Neural progenitor cell (in vitro differentiated cells): ENCODE data around the gene PBOV1. TPM values are rescaled to one million over a fixed set of nuclear protein-coding genes. Genes with fewer than 3 reads are reported as not detected.

Experiments
- DNase-seq: peaks from one replicate; pipeline ENCODE4 v3.0.0-alpha.2; 2016; ENCODE audit warnings: low spot score
- H2AFZ ChIP-seq: fragments of 200-600 bp; sonication (generic); replicated peaks from 2 replicates; pipeline ENCODE4 v1.6.1; 2016; ENCODE audit warnings: antibody characterized with exemption
- H3F3A ChIP-seq: fragments of 200-600 bp; sonication (generic); 2 replicates; pipeline ENCODE4 v1.6.1; 2016; ENCODE audit warnings: antibody characterized with exemption, low read depth
- H3K27ac ChIP-seq: fragments of 200-600 bp; sonication (generic); 2 replicates; pipeline ENCODE4 v1.5.1; 2016; ENCODE audit warnings: mild to moderate bottlenecking
- H3K27me3 ChIP-seq: fragments of 200-600 bp; sonication (generic); 2 replicates; pipeline ENCODE4 v1.6.1; 2016; ENCODE audit warnings: mild to moderate bottlenecking, moderate library complexity
- H3K36me3 ChIP-seq: fragments of 200-600 bp; sonication (generic); 2 replicates; pipeline ENCODE4 v1.5.1; 2016
- H3K4me1 ChIP-seq: fragments of 200-600 bp; sonication (generic); 2 replicates; pipeline ENCODE4 v1.6.1; 2016; ENCODE audit warnings: mixed run types
- H3K4me2 ChIP-seq: fragments of 200-600 bp; sonication (generic); 2 replicates; pipeline ENCODE4 v1.6.1; 2016
- H3K4me3 ChIP-seq: fragments of 200-600 bp; sonication (generic); 2 replicates; pipeline ENCODE4 v1.5.1; 2016
- H3K79me2 ChIP-seq: fragments of 200-600 bp; sonication (generic); 2 replicates; pipeline ENCODE4 v1.6.1; 2016; ENCODE audit warnings: low read depth
- H3K9ac ChIP-seq: fragments of 200-600 bp; sonication (generic); 2 replicates; pipeline ENCODE4 v1.6.1; 2016
- H3K9me3 ChIP-seq: fragments of 200-600 bp; sonication (generic); 2 replicates; pipeline ENCODE4 v1.5.1; 2016; ENCODE audit warnings: low read depth
- H4K20me1 ChIP-seq: fragments of 200-600 bp; sonication (generic); 2 replicates; pipeline ENCODE4 v1.6.1; 2016; ENCODE audit warnings: low read depth
- H3K27ac Mint-ChIP-seq: 3 replicates; pipeline ENCODE4 v1.8.0; 2021; ENCODE audit warnings: mixed read lengths
- H3K27me3 Mint-ChIP-seq: 2 replicates; pipeline ENCODE4 v1.8.0; 2022; ENCODE audit warnings: low read depth, mild to moderate bottlenecking, inconsistent platforms, moderate library complexity, mixed read lengths; ENCODE audit not compliant: insufficient read depth
- H3K36me3 Mint-ChIP-seq: 3 replicates; pipeline ENCODE4 v1.8.0; 2021; ENCODE audit warnings: mixed read lengths
- H3K4me1 Mint-ChIP-seq: 3 replicates; pipeline ENCODE4 v1.8.0; 2021; ENCODE audit warnings: mixed read lengths
- H3K4me3 Mint-ChIP-seq: 3 replicates; pipeline ENCODE4 v1.8.0; 2021; ENCODE audit warnings: mild to moderate bottlenecking, moderate library complexity, mixed read lengths
- H3K9me3 Mint-ChIP-seq: 3 replicates; pipeline ENCODE4 v1.8.0; 2020; ENCODE audit warnings: mixed read lengths
- CTCF ChIP-seq: fragments of 200-600 bp; sonication (generic); IDR thresholded peaks from 2 replicates; pipeline ENCODE4 v1.5.1; 2017; ENCODE audit warnings: antibody characterized with exemption, mild to moderate bottlenecking
- EZH2 ChIP-seq: fragments of 200-600 bp; sonication (generic); IDR thresholded peaks from 2 replicates; pipeline ENCODE4 v1.6.1; 2017; ENCODE audit warnings: antibody characterized with exemption, mild to moderate bottlenecking, moderate library complexity
- EZH2phosphoT487 ChIP-seq: fragments of 200-600 bp; sonication (generic); IDR thresholded peaks from 2 replicates; pipeline ENCODE4 v1.6.1; 2017; ENCODE audit warnings: antibody characterized with exemption
- total RNA-seq: library from RNA; depleted of rRNA; stranded (reverse); fragments of >200 nt; gene quantifications from 2 replicates; pipeline ENCODE4 v1.2.3, GENCODE V29; 2015; ENCODE audit warnings: low replicate concordance

PBOV1 gene
- total RNA-seq, 1 donor from 2014 or later = not detected

GRCh38 chr6:138258197-138258596 is 39.9 kb upstream of the PBOV1 start:
- H3K27me3 ChIP-seq = no peaks in the 10 kb centered on the region
- DNase-seq = no peak
- H4K20me1 ChIP-seq = no peaks in the 10 kb centered on the region
- no peak overlapping the region for H2AFZ ChIP-seq
- no peaks in the 10 kb centered on the region for H3K36me3 Mint-ChIP-seq
- H3K27ac ChIP-seq = no peak overlapping the region
- no peaks in the 10 kb centered on the region for H3K9me3 ChIP-seq
- no peak overlapping the region for H3K9ac ChIP-seq
- no peak overlapping the region for H3K27ac Mint-ChIP-seq
- H3K4me3 Mint-ChIP-seq = no peak overlapping the region
- H3K4me2 ChIP-seq = no peak overlapping the region
- no peaks in the 10 kb centered on the region for H3K4me1 ChIP-seq
- TF ChIP-seq EZH2phosphoT487 (no peak), CTCF (no peak), EZH2 (no peak)
- no peak overlapping the region for H3K4me3 ChIP-seq
- peaks cover 3% of the 10 kb centered on the region for H3K4me1 Mint-ChIP-seq
- H3K79me2 ChIP-seq = no peaks in the 10 kb centered on the region
- H3K36me3 ChIP-seq = no peaks in the 10 kb centered on the region
- H3K27me3 Mint-ChIP-seq = no peaks in the 10 kb centered on the region
- H3F3A ChIP-seq = no peaks in the 10 kb centered on the region
- no peaks in the 10 kb centered on the region for H3K9me3 Mint-ChIP-seq

DNA sequence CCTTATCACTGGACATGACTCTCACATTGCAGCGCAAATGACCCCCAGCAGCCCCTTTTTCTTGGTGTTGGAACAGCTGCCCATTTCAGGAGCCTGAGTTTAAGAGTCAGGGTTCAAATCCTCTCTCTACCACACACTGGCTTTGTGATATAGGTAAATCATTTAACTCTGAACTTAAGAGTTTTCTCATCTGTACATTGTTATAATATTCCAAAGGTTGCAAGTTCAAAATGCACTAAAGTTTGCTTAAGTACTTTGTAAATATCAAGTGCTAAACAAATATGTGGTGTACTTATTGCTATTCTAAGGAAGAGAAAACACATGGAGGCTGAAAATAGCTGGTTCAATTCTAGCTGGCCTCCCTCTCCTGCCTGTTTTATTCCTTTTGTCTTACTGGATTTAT is 39.3 kb upstream of the PBOV1 start:
- Histone ChIP-seq H3K4me3 (no peak overlapping the region), H3K79me2 (no peaks in the 10 kb centered on the region), H2AFZ (no peak overlapping the region), H3K27me3 (no peaks in the 10 kb centered on the region), H3K4me1 (no peaks in the 10 kb centered on the region), H3K36me3 (no peaks in the 10 kb centered on the region), H4K20me1 (no peaks in the 10 kb centered on the region), H3F3A (no peaks in the 10 kb centered on the region), H3K9ac (no peak overlapping the region), H3K27ac (no peak overlapping the region), H3K9me3 (no peaks in the 10 kb centered on the region), H3K4me2 (no peak overlapping the region)
- Mint-ChIP-seq H3K36me3 (no peaks in the 10 kb centered on the region), H3K9me3 (no peaks in the 10 kb centered on the region), H3K27ac (no peak overlapping the region), H3K27me3 (no peaks in the 10 kb centered on the region), H3K4me1 (peaks cover 3% of the 10 kb centered on the region), H3K4me3 (no peak overlapping the region)
- TF ChIP-seq EZH2phosphoT487 (no peak), EZH2 (no peak), CTCF (no peak)
- DNase-seq = no peak

DNA sequence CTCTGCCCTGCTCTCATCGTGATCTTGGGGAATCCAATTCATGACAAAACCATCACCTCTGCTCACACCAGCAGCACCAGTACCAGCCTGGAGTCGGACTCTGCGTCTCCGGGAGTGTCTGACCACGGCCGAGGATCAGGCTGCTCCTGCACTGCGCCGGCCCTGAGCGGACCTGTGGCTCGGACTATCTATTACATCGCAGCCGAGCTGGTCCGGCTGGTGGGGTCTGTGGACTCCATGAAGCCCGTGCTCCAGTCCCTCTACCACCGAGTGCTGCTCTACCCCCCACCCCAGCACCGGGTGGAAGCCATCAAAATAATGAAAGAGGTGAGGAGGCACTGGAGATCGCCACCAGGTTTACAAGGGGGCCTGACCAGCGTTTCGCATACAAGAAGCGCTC is 37.2 kb upstream of the PBOV1 start:
- Histone ChIP-seq H3K27ac (no peak overlapping the region), H3K27me3 (no peaks in the 10 kb centered on the region), H3K4me1 (no peaks in the 10 kb centered on the region), H3K4me2 (no peak overlapping the region), H3F3A (no peaks in the 10 kb centered on the region), H3K36me3 (no peaks in the 10 kb centered on the region), H3K9me3 (no peaks in the 10 kb centered on the region), H3K9ac (no peak overlapping the region), H4K20me1 (no peaks in the 10 kb centered on the region), H3K79me2 (no peaks in the 10 kb centered on the region), H2AFZ (no peak overlapping the region), H3K4me3 (no peak overlapping the region)
- H3K27me3 Mint-ChIP-seq = peaks cover 7% of the 10 kb centered on the region
- no peaks in the 10 kb centered on the region for H3K9me3 Mint-ChIP-seq
- no peak for DNase-seq
- H3K27ac Mint-ChIP-seq = no peak overlapping the region
- TF ChIP-seq EZH2phosphoT487 = no peak
- no peak for TF ChIP-seq EZH2
- no peaks in the 10 kb centered on the region for H3K36me3 Mint-ChIP-seq
- peaks cover 14% of the 10 kb centered on the region for H3K4me1 Mint-ChIP-seq
- no peak overlapping the region for H3K4me3 Mint-ChIP-seq

- no peak for DNase-seq
- no peak overlapping the region for H3K4me3 Mint-ChIP-seq
Measured at GRCh38 chr6:138253731-138254130, 35.4 kb upstream of the PBOV1 start.

More at GRCh38 chr6:138253731-138254130, 35.4 kb upstream of the PBOV1 start:
- H3K27me3 ChIP-seq = no peaks in the 10 kb centered on the region
- Mint-ChIP-seq H3K9me3 (no peaks in the 10 kb centered on the region), H3K27ac (no peak overlapping the region), H3K27me3 (peaks cover 8% of the 10 kb centered on the region), H3K36me3 (no peaks in the 10 kb centered on the region), H3K4me1 (peaks cover 15% of the 10 kb centered on the region)
- no peaks in the 10 kb centered on the region for H3F3A ChIP-seq
- no peak overlapping the region for H3K4me2 ChIP-seq
- no peaks in the 10 kb centered on the region for H3K36me3 ChIP-seq
- no peak overlapping the region for H3K27ac ChIP-seq
- H3K9me3 ChIP-seq = no peaks in the 10 kb centered on the region
- no peaks in the 10 kb centered on the region for H3K79me2 ChIP-seq
- H3K9ac ChIP-seq = no peak overlapping the region
- H2AFZ ChIP-seq = no peak overlapping the region
- no peak for TF ChIP-seq EZH2phosphoT487
- no peak for TF ChIP-seq CTCF
- no peak for TF ChIP-seq EZH2
- H4K20me1 ChIP-seq = no peaks in the 10 kb centered on the region
- H3K4me3 ChIP-seq = no peak overlapping the region
- no peaks in the 10 kb centered on the region for H3K4me1 ChIP-seq
